ENCODE data around the gene PDLIM4. TPM values are rescaled to one million over a fixed set of nuclear protein-coding genes. Genes with fewer than 3 reads are reported as not detected.

The PDLIM4 gene, protein sequence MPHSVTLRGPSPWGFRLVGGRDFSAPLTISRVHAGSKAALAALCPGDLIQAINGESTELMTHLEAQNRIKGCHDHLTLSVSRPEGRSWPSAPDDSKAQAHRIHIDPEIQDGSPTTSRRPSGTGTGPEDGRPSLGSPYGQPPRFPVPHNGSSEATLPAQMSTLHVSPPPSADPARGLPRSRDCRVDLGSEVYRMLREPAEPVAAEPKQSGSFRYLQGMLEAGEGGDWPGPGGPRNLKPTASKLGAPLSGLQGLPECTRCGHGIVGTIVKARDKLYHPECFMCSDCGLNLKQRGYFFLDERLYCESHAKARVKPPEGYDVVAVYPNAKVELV
- not detected for total RNA-seq

- Mint-ChIP-seq H3K4me3 (no peak within 1 kb of the TSS), H3K4me1 (ENCODE audit: low read depth in 2 of 2) (peaks cover 0 to 5% of the 10 kb centered on the region in 2 donors), H3K27me3 (peaks cover 11% of the 10 kb centered on the region in 2 donors), H3K27ac (peak within 1 kb of the TSS in 1 of 2 donors; percentile 13), H3K9me3 (no peaks in the 10 kb centered on the region), H3K36me3 (no peaks in the 10 kb centered on the region)
- ATAC-seq: no peak
- no peak for DNase-seq (ENCODE audit: low spot score)
Measured at GRCh38 chr5:132257131-132258101, at the start of gene PDLIM4. Gene PDLIM4 (plus strand): TSS chr5:132257696. CDS start chr5:132257735, 39 bp downstream.

DNA sequence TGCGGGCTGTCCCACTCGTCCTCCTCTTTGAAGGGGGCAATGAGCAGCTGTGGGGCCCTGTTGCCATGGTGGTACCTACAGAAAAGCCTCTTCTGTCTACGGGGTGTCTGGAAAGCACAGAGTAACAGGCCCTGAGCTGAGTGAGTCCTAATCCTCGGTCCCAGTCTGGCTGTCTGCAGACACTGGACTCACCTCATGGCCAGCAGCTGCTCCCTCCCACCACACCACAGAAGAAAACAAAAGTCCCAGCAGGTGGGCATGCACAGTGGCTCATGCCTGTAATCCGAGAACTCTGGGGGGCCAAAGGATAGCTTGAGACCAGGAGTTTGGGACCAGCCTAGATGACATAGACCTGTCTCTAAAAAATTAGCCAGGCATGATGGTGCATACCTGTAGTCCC is 49.7 kb upstream of the PDLIM4 start:
- H3K9me3 Mint-ChIP-seq: no peaks in the 10 kb centered on the region
- ATAC-seq: no peak
- no peak overlapping the region for H3K27ac Mint-ChIP-seq

DNA sequence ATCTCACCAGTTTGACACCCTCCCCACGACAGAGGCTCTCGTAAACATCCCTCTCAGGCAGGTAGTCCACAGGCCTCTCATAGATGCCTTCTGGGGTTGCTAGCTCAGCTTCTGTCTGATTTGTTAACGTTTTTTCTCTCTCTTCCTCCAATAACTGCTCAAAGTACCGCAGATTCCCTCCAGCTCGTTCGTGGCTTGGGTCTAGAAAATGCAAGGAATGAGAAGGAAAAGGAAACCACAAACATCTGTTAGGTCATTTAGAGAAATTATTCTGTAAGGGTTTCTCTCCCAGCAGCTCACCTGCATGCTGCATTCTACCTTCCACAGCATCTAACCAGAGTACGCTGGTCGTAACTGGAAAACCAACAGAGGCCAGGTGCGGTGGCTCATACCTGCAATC is 48.4 kb upstream of the PDLIM4 start:
- Mint-ChIP-seq H3K4me1 (ENCODE audit: low read depth in 2 of 2) (peaks cover 0 to 2% of the 10 kb centered on the region in 2 donors), H3K36me3 (no peaks in the 10 kb centered on the region), H3K9me3 (no peaks in the 10 kb centered on the region), H3K4me3 (no peak overlapping the region), H3K27me3 (no peaks in the 10 kb centered on the region), H3K27ac (no peak overlapping the region)
- DNase-seq (ENCODE audit: low spot score): peak; percentile 26
- ATAC-seq: no peak

More for the DNA sequence above, 49.7 kb upstream of the PDLIM4 start:
- Mint-ChIP-seq H3K4me3 (no peak overlapping the region), H3K36me3 (no peaks in the 10 kb centered on the region), H3K4me1 (ENCODE audit: low read depth in 2 of 2) (peaks cover 0 to 2% of the 10 kb centered on the region in 2 donors), H3K27me3 (no peaks in the 10 kb centered on the region)
- DNase-seq (ENCODE audit: low spot score): peak; percentile 34

GRCh38 chr5:132209901-132210545 is 47.5 kb upstream of the PDLIM4 start:
- Mint-ChIP-seq H3K27me3 (no peaks in the 10 kb centered on the region), H3K36me3 (no peaks in the 10 kb centered on the region), H3K27ac (no peak overlapping the region), H3K4me1 (ENCODE audit: low read depth in 2 of 2) (peaks cover 0 to 2% of the 10 kb centered on the region in 2 donors), H3K4me3 (no peak overlapping the region), H3K9me3 (no peaks in the 10 kb centered on the region)
- DNase-seq (ENCODE audit: low spot score) (peak; percentile 59), ATAC-seq (no peak)

DNA sequence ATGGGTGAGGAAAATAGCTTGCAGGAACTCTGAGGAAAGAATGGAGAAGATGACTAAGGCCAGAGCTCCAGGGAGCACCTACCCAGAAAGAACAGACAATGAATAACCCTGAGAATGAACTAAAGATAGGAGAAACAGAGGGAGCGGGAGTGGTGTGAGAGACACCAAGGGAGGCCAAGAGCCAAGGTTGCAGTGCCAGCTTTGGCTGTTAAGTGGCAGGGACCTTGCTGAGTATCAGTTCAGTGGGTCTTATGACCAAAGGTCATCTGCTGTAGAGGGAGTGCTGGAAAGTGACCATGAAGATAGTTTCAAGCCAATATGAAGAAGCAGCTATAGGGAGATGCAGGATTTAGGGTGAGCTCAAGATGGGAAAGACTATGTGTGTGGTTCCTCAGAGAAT is 46.6 kb upstream of the PDLIM4 start:
- DNase-seq (ENCODE audit: low spot score) (peak; percentile 23), ATAC-seq (no peak)
- no peaks in the 10 kb centered on the region for H3K27me3 Mint-ChIP-seq
- no peak overlapping the region for H3K4me3 Mint-ChIP-seq
- H3K4me1 Mint-ChIP-seq (ENCODE audit: low read depth in 2 of 2): peaks cover 0 to 2% of the 10 kb centered on the region in 2 donors
- H3K9me3 Mint-ChIP-seq: no peaks in the 10 kb centered on the region
- no peak overlapping the region for H3K27ac Mint-ChIP-seq
- no peaks in the 10 kb centered on the region for H3K36me3 Mint-ChIP-seq

DNA sequence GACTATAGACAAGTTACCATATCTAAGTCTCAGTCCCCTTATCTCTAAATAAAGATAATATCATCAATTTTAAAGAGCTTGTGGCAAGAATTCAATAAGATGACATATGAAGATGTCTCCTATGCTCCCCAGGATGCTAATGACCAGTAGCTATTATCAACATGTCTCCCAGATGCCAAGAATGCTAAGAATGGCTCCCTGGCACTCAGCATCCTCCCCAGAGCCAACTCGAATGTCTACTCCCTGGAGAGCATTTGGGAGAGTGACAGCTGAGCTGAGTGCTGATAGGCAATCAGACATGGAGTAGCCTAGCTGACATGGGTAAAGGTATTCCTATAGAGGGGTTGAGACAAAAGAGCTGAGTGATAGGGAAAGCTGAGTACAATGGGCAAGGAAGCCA is 45.7 kb upstream of the PDLIM4 start:
- H3K27me3 Mint-ChIP-seq: no peaks in the 10 kb centered on the region
- no peak for ATAC-seq
- H3K4me3 Mint-ChIP-seq: no peak overlapping the region
- peak; percentile 18 for DNase-seq (ENCODE audit: low spot score)
- no peak overlapping the region for H3K27ac Mint-ChIP-seq
- no peaks in the 10 kb centered on the region for H3K9me3 Mint-ChIP-seq
- no peaks in the 10 kb centered on the region for H3K36me3 Mint-ChIP-seq
- H3K4me1 Mint-ChIP-seq (ENCODE audit: low read depth in 2 of 2): peaks cover 0 to 2% of the 10 kb centered on the region in 2 donors

GRCh38 chr5:132213666-132214065 is 43.8 kb upstream of the PDLIM4 start:
- H3K27me3 Mint-ChIP-seq: no peaks in the 10 kb centered on the region
- no peak for DNase-seq (ENCODE audit: low spot score)

GRCh38 chr5:132214491-132214890 is 43.0 kb upstream of the PDLIM4 start:
- no peak overlapping the region for H3K27ac Mint-ChIP-seq
- no peaks in the 10 kb centered on the region for H3K36me3 Mint-ChIP-seq
- ATAC-seq: no peak
- no peaks in the 10 kb centered on the region for H3K9me3 Mint-ChIP-seq
- no peak overlapping the region for H3K4me3 Mint-ChIP-seq
- no peak for DNase-seq (ENCODE audit: low spot score)
- no peaks in the 10 kb centered on the region for H3K27me3 Mint-ChIP-seq
- H3K4me1 Mint-ChIP-seq (ENCODE audit: low read depth in 2 of 2): no peaks in the 10 kb centered on the region

More at GRCh38 chr5:132213666-132214065, 43.8 kb upstream of the PDLIM4 start:
- no peak for ATAC-seq
- Mint-ChIP-seq H3K4me1 (ENCODE audit: low read depth in 2 of 2) (no peaks in the 10 kb centered on the region), H3K36me3 (no peaks in the 10 kb centered on the region), H3K27ac (no peak overlapping the region), H3K4me3 (no peak overlapping the region), H3K9me3 (no peaks in the 10 kb centered on the region)

GRCh38 chr5:132215329-132215728 is 42.2 kb upstream of the PDLIM4 start:
- DNase-seq (ENCODE audit: low spot score): peak; percentile 10
- H3K4me3 Mint-ChIP-seq: no peak overlapping the region
- H3K27me3 Mint-ChIP-seq: no peaks in the 10 kb centered on the region
- no peaks in the 10 kb centered on the region for H3K4me1 Mint-ChIP-seq (ENCODE audit: low read depth in 2 of 2)
- ATAC-seq: no peak
- H3K9me3 Mint-ChIP-seq: no peaks in the 10 kb centered on the region
- H3K27ac Mint-ChIP-seq: peak overlapping the region in 1 of 2 donors; percentile 37
- H3K36me3 Mint-ChIP-seq: no peaks in the 10 kb centered on the region

GRCh38 chr5:132218321-132218720 is 39.2 kb upstream of the PDLIM4 start:
- Mint-ChIP-seq H3K27ac (no peak overlapping the region), H3K36me3 (no peaks in the 10 kb centered on the region), H3K4me3 (no peak overlapping the region), H3K27me3 (no peaks in the 10 kb centered on the region), H3K9me3 (no peaks in the 10 kb centered on the region), H3K4me1 (ENCODE audit: low read depth in 2 of 2) (no peaks in the 10 kb centered on the region)
- DNase-seq (ENCODE audit: low spot score) (no peak), ATAC-seq (no peak)

GRCh38 chr5:132219289-132219970 is 38.1 kb upstream of the PDLIM4 start:
- Mint-ChIP-seq H3K9me3 (no peaks in the 10 kb centered on the region), H3K27me3 (peaks cover 0 to 3% of the 10 kb centered on the region in 2 donors), H3K27ac (no peak overlapping the region), H3K4me1 (ENCODE audit: low read depth in 2 of 2) (no peaks in the 10 kb centered on the region), H3K4me3 (no peak overlapping the region), H3K36me3 (no peaks in the 10 kb centered on the region)
- DNase-seq (ENCODE audit: low spot score) (no peak), ATAC-seq (no peak)

- Mint-ChIP-seq H3K4me3 (no peak overlapping the region), H3K27me3 (peaks cover 0 to 3% of the 10 kb centered on the region in 2 donors), H3K36me3 (no peaks in the 10 kb centered on the region), H3K9me3 (no peaks in the 10 kb centered on the region), H3K4me1 (ENCODE audit: low read depth in 2 of 2) (no peaks in the 10 kb centered on the region), H3K27ac (no peak overlapping the region)
- ATAC-seq (no peak), DNase-seq (ENCODE audit: low spot score) (peak; percentile 29)
Measured at GRCh38 chr5:132219981-132220380, 37.5 kb upstream of the PDLIM4 start.

DNA sequence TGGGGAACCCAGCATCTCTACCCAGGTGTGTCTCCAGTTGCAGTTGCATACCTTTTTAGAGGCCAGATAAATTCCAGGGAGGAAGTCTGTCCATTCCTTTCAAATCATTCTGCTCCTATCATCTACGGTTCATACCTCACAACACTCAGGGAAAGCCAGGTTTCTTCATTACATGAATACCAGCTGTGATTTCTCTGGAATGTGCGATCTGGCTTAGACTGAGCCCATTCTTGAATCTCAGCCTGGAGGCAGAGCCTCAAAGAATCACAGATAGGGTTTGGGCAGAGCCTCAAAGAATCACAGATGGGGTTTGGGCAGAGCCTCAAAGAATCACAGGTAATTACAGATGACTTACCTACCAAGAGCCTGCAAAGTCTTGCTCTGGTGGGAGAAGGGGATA is 37.0 kb upstream of the PDLIM4 start:
- ATAC-seq (no peak), DNase-seq (ENCODE audit: low spot score) (peak; percentile 12)
- Mint-ChIP-seq H3K27ac (no peak overlapping the region), H3K4me3 (no peak overlapping the region), H3K4me1 (ENCODE audit: low read depth in 2 of 2) (no peaks in the 10 kb centered on the region), H3K27me3 (peaks cover 0 to 5% of the 10 kb centered on the region in 2 donors), H3K9me3 (no peaks in the 10 kb centered on the region), H3K36me3 (no peaks in the 10 kb centered on the region)

Measured in natural killer cell treated with Interleukin-12 subunit alpha and Interleukin-12 subunit beta and Interleukin-15 and Interleukin-18, amount 100 ng/mL, for 72 hours (primary cell).